H1 (cell line): ENCODE measurements around the gene HDAC9. TPM values are rescaled to one million over a fixed set of nuclear protein-coding genes. Genes with fewer than 3 reads are reported as not detected.

Source experiments
- CTCF ChIA-PET: fragments of 300-600 bp; sonication (Branson Sonifier 250); formaldehyde crosslinking; loops from one replicate; lab custom pipeline; 2021; ENCODE audit not compliant: partially characterized antibody; lab: Charles Lee
- POLR2A ChIA-PET: fragments of 300-600 bp; sonication (Branson Sonifier 250); formaldehyde crosslinking; loops from one replicate; lab custom pipeline; 2021; ENCODE audit warnings: inconsistent platforms; ENCODE audit not compliant: partially characterized antibody; lab: Charles Lee
- DNase-seq, 2 experiments: peaks; one replicate each; pipeline versions ENCODE4 v3.0.0 to v3.0.0-alpha.2; 2010 to 2022; ENCODE audit warnings: low spot score in 2 of 2, low read depth in 1 of 2, mixed read lengths in 1 of 2
- FAIRE-seq: peaks from 2 replicates; lab custom pipeline; 2011; peaks lifted over from hg19 to GRCh38; lab: Jason Lieb, UNC
- H2AFZ ChIP-seq: 2 replicates; pipeline ENCODE4 v1.8.1; 2012; ENCODE audit warnings: low read length, inconsistent platforms
- H2AK5ac ChIP-seq: 2 replicates; pipeline ENCODE4 v1.6.1; 2013; ENCODE audit warnings: low read depth, low read length
- H2BK120ac ChIP-seq: replicated peaks from 2 replicates; pipeline ENCODE3; 2013; ENCODE audit warnings: low read depth, low read length, inconsistent platforms
- H2BK12ac ChIP-seq: 2 replicates; pipeline ENCODE4 v1.6.1; 2013; ENCODE audit warnings: low read depth, low read length
- H2BK15ac ChIP-seq: 2 replicates; pipeline ENCODE4 v1.6.1; 2013; ENCODE audit warnings: low read length
- H2BK20ac ChIP-seq: 2 replicates; pipeline ENCODE4 v1.6.1; 2013; ENCODE audit warnings: low read length
- H2BK5ac ChIP-seq: 2 replicates; pipeline ENCODE4 v1.6.1; 2013; ENCODE audit warnings: low read depth, low read length
- H3K14ac ChIP-seq: 2 replicates; pipeline ENCODE4 v1.6.1; 2013; ENCODE audit warnings: inconsistent platforms; ENCODE audit not compliant: insufficient read length
- H3K18ac ChIP-seq: 2 replicates; pipeline ENCODE4 v1.6.1; 2013; ENCODE audit warnings: low read length; ENCODE audit errors: extremely low read depth
- H3K23ac ChIP-seq: 2 replicates; pipeline ENCODE4 v1.6.1; 2013; ENCODE audit warnings: inconsistent platforms; ENCODE audit not compliant: insufficient read length
- H3K23me2 ChIP-seq: 2 replicates; pipeline ENCODE4 v1.6.1; 2013; ENCODE audit warnings: low read depth, low read length
- H3K27ac ChIP-seq: 2 replicates; pipeline ENCODE4 v1.6.1; 2011; ENCODE audit warnings: low read depth, low read length, inconsistent platforms
- H3K27me3 ChIP-seq, 4 experiments: replicated peaks in 1 of 4; 1 replicate in 1 of 4; 2 replicates in 3 of 4; pipeline versions ENCODE4 v1.6.1 to v1.8.1; 2011 to 2013; ENCODE audit warnings: low read length in 3 of 4, mild to moderate bottlenecking in 3 of 4, inconsistent platforms in 2 of 4, mixed read lengths in 2 of 4, moderate library complexity in 1 of 4; ENCODE audit not compliant: control insufficient read depth in 3 of 4, insufficient read depth in 3 of 4; ENCODE audit errors: extremely low read depth in 1 of 4
- H3K36me3 ChIP-seq, 4 experiments: 2 replicates each; pipeline versions ENCODE4 v1.6.1 to v1.8.1; 2011 to 2013; ENCODE audit warnings: mild to moderate bottlenecking in 4 of 4, low read length in 3 of 4, moderate library complexity in 2 of 4, control low read depth in 1 of 4, inconsistent platforms in 1 of 4; ENCODE audit not compliant: insufficient read depth in 4 of 4, control insufficient read depth in 2 of 4
- H3K4ac ChIP-seq: replicated peaks from 2 replicates; pipeline ENCODE3; 2013; ENCODE audit warnings: low read length, low read depth, mixed read lengths, inconsistent platforms; ENCODE audit not compliant: insufficient read length
- H3K4me1 ChIP-seq, 4 experiments: replicated peaks in 1 of 4; 1 replicate in 1 of 4; 2 replicates in 3 of 4; pipeline versions ENCODE4 v1.6.1 to v1.8.1; 2011 to 2013; ENCODE audit warnings: low read length in 3 of 4, inconsistent platforms in 2 of 4, mixed read lengths in 1 of 4; ENCODE audit not compliant: insufficient read depth in 4 of 4, control insufficient read depth in 3 of 4
- H3K4me2 ChIP-seq, 2 experiments: 2 replicates each; pipeline versions ENCODE4 v1.6.1 to v1.8.1; 2011 to 2013; ENCODE audit warnings: low read depth in 2 of 2, low read length in 2 of 2, control low read depth in 1 of 2, inconsistent platforms in 1 of 2, mild to moderate bottlenecking in 1 of 2; ENCODE audit not compliant: insufficient read depth in 1 of 2
- H3K4me3 ChIP-seq, 4 experiments: fragments of 200-600, 300-600 bp in 1 of 4; sonication (generic), shearing (Covaris generic), sonication (Bioruptor Twin) in 1 of 4; 2 replicates each; pipeline versions ENCODE4 v1.5.1 to v1.8.1; 2011 to 2016; ENCODE audit warnings: low read length in 4 of 4, low read depth in 3 of 4, control low read depth in 2 of 4, inconsistent platforms in 2 of 4, mild to moderate bottlenecking in 2 of 4, mixed read lengths in 1 of 4, moderate library complexity in 1 of 4; ENCODE audit not compliant: insufficient read depth in 2 of 4; ENCODE audit errors: extremely low read depth in 1 of 4
- H3K56ac ChIP-seq: replicated peaks from 2 replicates; pipeline ENCODE3; 2013; ENCODE audit warnings: low read depth, mild to moderate bottlenecking, mixed read lengths, low read length, inconsistent platforms; ENCODE audit not compliant: insufficient read length
- H3K79me1 ChIP-seq: 2 replicates; pipeline ENCODE4 v1.6.1; 2013; ENCODE audit warnings: low read depth, low read length, control low read depth
- H3K79me2 ChIP-seq, 2 experiments: 2 replicates each; pipeline versions ENCODE4 v1.6.1 to v1.8.1; 2012 to 2013; ENCODE audit warnings: low read length in 2 of 2, mild to moderate bottlenecking in 2 of 2, inconsistent platforms in 1 of 2; ENCODE audit not compliant: insufficient read depth in 2 of 2, control insufficient read depth in 1 of 2
- H3K9ac ChIP-seq, 4 experiments: replicated peaks in 1 of 4; 1 replicate in 1 of 4; 2 replicates in 3 of 4; pipeline versions ENCODE4 v1.6.1 to v1.8.1; 2011 to 2013; ENCODE audit warnings: low read depth in 3 of 4, low read length in 3 of 4, control low read depth in 2 of 4, mild to moderate bottlenecking in 2 of 4, moderate library complexity in 2 of 4, inconsistent platforms in 1 of 4; ENCODE audit errors: extremely low read depth in 1 of 4
- H3K9me3 ChIP-seq, 2 experiments: 2 replicates each; pipeline versions ENCODE4 v1.6.1 to v1.8.1; 2012 to 2013; ENCODE audit warnings: mild to moderate bottlenecking in 2 of 2, moderate library complexity in 2 of 2, control low read depth in 1 of 2, inconsistent platforms in 1 of 2, low read depth in 1 of 2, low read length in 1 of 2, mixed read lengths in 1 of 2; ENCODE audit not compliant: insufficient read depth in 2 of 2
- H4K20me1 ChIP-seq, 2 experiments: replicated peaks in 1 of 2; 2 replicates each; pipeline versions ENCODE3 to v1.8.1; 2011 to 2013; ENCODE audit warnings: inconsistent platforms in 2 of 2, low read length in 2 of 2, mild to moderate bottlenecking in 1 of 2; ENCODE audit not compliant: insufficient read depth in 2 of 2, control insufficient read depth in 1 of 2
- H4K5ac ChIP-seq: 2 replicates; pipeline ENCODE4 v1.6.1; 2013; ENCODE audit warnings: low read length, low read depth, mixed read lengths, inconsistent platforms; ENCODE audit not compliant: insufficient read length
- H4K8ac ChIP-seq: 2 replicates; pipeline ENCODE4 v1.8.0; 2013; ENCODE audit warnings: mild to moderate bottlenecking, moderate library complexity, low read length, inconsistent platforms; ENCODE audit not compliant: insufficient read depth; ENCODE audit errors: extremely low read depth
- H4K91ac ChIP-seq: replicated peaks from 2 replicates; pipeline ENCODE3; 2013; ENCODE audit warnings: low read length, mixed read lengths, inconsistent platforms; ENCODE audit not compliant: insufficient read length
- ASH2L ChIP-seq: fragments of 200-600, 300-600 bp; sonication (generic); IDR thresholded peaks from one replicate; pipeline ENCODE4 v1.7.1; 2017; ENCODE audit warnings: low read length
- ATF2 ChIP-seq: IDR thresholded peaks from 2 replicates; pipeline ENCODE4 v1.6.1; 2012; ENCODE audit warnings: low read length, inconsistent platforms
- EGR1 ChIP-seq: IDR thresholded peaks from 2 replicates; pipeline ENCODE4 v1.6.1; 2011; ENCODE audit warnings: low read depth, low read length, borderline replicate concordance
- HDAC2 ChIP-seq, 2 experiments: fragments of 300-600 bp in 1 of 2; sonication (generic) in 1 of 2; IDR thresholded peaks; 2 replicates each; pipeline ENCODE4 v1.6.1; 2011 to 2012; ENCODE audit warnings: low read depth in 2 of 2, low read length in 2 of 2, mild to moderate bottlenecking in 2 of 2, moderate library complexity in 2 of 2, borderline replicate concordance in 1 of 2, inconsistent platforms in 1 of 2
- KDM1A ChIP-seq: fragments of 200-600, 300-600 bp; sonication (generic); IDR thresholded peaks from 2 replicates; pipeline ENCODE4 v1.7.1; 2016; ENCODE audit warnings: mild to moderate bottlenecking, low read length, borderline replicate concordance
- MAX ChIP-seq: IDR thresholded peaks from 2 replicates; pipeline ENCODE4 v1.6.1; 2012; ENCODE audit warnings: inconsistent platforms
- NRF1 ChIP-seq: IDR thresholded peaks from 2 replicates; pipeline ENCODE4 v1.6.1; 2011; ENCODE audit warnings: mild to moderate bottlenecking, low read depth, low read length, improper control_type of control experiment
- POLR2A ChIP-seq, 2 experiments: IDR thresholded peaks; 1 replicate in 1 of 2; 2 replicates in 1 of 2; pipeline ENCODE4 v1.6.1; 2011; ENCODE audit warnings: low read depth in 2 of 2, low read length in 2 of 2, mild to moderate bottlenecking in 2 of 2; ENCODE audit errors: control extremely low read depth in 1 of 2
- RBBP5 ChIP-seq: IDR thresholded peaks from 2 replicates; pipeline ENCODE4 v1.7.1; 2012; ENCODE audit warnings: low read depth, mild to moderate bottlenecking, inconsistent platforms, low read length, moderate library complexity, borderline replicate concordance
- RNF2 ChIP-seq: fragments of 200-900, 300-1000 bp; sonication (generic); IDR thresholded peaks from 2 replicates; pipeline ENCODE4 v1.7.1; 2016; ENCODE audit warnings: borderline replicate concordance, low read depth, mild to moderate bottlenecking, antibody characterized with exemption, low read length; ENCODE audit not compliant: poor library complexity, severe bottlenecking; ENCODE audit errors: missing control alignments
- SAP30 ChIP-seq: fragments of 300-600 bp; sonication (generic); IDR thresholded peaks from 2 replicates; pipeline ENCODE4 v1.7.1; 2012; ENCODE audit warnings: low read length, moderate library complexity, mild to moderate bottlenecking, inconsistent platforms; ENCODE audit not compliant: insufficient read depth, insufficient replicate concordance
- TCF12 ChIP-seq: IDR thresholded peaks from 2 replicates; pipeline ENCODE4 v1.6.1; 2011; ENCODE audit warnings: low read depth, mild to moderate bottlenecking, low read length
- WGBS, 2 experiments: shearing (Covaris generic) in 1 of 2; methylation state at CpG; one replicate each; pipeline versions ENCODE4 v1.1.6 to v1.1.7; 2013 to 2015; ENCODE audit warnings: low lambda C conversion rate in 2 of 2, mixed read lengths in 2 of 2, inconsistent platforms in 1 of 2, low coverage in 1 of 2, missing lambda C conversion rate in 1 of 2; ENCODE audit not compliant: insufficient replicate concordance in 2 of 2, insufficient coverage in 1 of 2, insufficient read length in 1 of 2; ENCODE audit errors: extremely low coverage in 1 of 2, missing lambda C conversion rate in 1 of 2; 5-methylcytosine and 5-hydroxymethylcytosine counted together
- polyA plus RNA-seq, 7 experiments: library from polyadenylated mRNA; depleted of rRNA in 3 of 7; stranded (reverse) in 5 of 7; unstranded in 2 of 7; fragments of >200 nt in 5 of 7; fragments of 200-250 nt in 2 of 7; gene quantifications; 1 replicate in 5 of 7; 2 replicates in 1 of 7; 4 replicates in 1 of 7; pipeline versions ENCODE4 v1.2.1 to v1.2.3, GENCODE V29; 2011 to 2013; ENCODE audit warnings: missing spikeins in 2 of 7, mixed read lengths in 2 of 7
- total RNA-seq: library from RNA; stranded (reverse); fragmentation: NEBNext Ultra II Directional; extraction: Animal tissue kit (Norgen Biotek cat#: 25700); gene quantifications from 2 replicates; pipeline ENCODE4 v1.2.1, GENCODE V29; 2021

HDAC9 gene
- total and polyA plus RNA-seq, 2 of the 8 experiments (the other 6 are each of a cell fraction or from before 2014, with no cell fraction given): 9.5 to 13.1 TPM

GRCh38 chr7:18473119-18473518 lies 22.4 kb upstream of the HDAC9 start:
- H3K14ac ChIP-seq: no peak overlapping the region
- no peak for FAIRE-seq
- no peak for TF ChIP-seq EGR1
- TF ChIP-seq MAX: no peak
- TF ChIP-seq RNF2: no peak
- no peak for TF ChIP-seq KDM1A
- no peak for TF ChIP-seq HDAC2 (IDR thresholded peaks at IDR 0.05; ENCODE audit: borderline replicate concordance in 1 of 2, low read depth in 2 of 2, low read length in 2 of 2)
- no peak for TF ChIP-seq RBBP5
- TF ChIP-seq POLR2A (IDR thresholded peaks at IDR 0.05; ENCODE audit: control extremely low read depth in 1 of 2, low read depth in 2 of 2, low read length in 2 of 2): no peak
- TF ChIP-seq SAP30: no peak
- no peak for TF ChIP-seq TCF12
- no peak for TF ChIP-seq NRF1
- no peak for TF ChIP-seq ASH2L
- no peak for TF ChIP-seq ATF2

More at GRCh38 chr7:18473119-18473518, 22.4 kb upstream of the HDAC9 start:
- Histone ChIP-seq H2BK12ac (no peak overlapping the region), H2AK5ac (no peak overlapping the region), H3K79me2 (no peaks in the 10 kb centered on the region), H2AFZ (no peak overlapping the region), H3K79me1 (no peaks in the 10 kb centered on the region), H3K4ac (no peak overlapping the region), H4K8ac (no peak overlapping the region), H3K4me2 (no peak overlapping the region), H3K36me3 (no peaks in the 10 kb centered on the region), H3K9me3 (no peaks in the 10 kb centered on the region), H3K56ac (no peak overlapping the region), H3K23ac (no peak overlapping the region), H3K4me3 (no peak overlapping the region), H2BK120ac (no peak overlapping the region), H3K9ac (no peak overlapping the region), H2BK15ac (no peak overlapping the region), H3K27ac (no peak overlapping the region), H2BK20ac (no peak overlapping the region), H4K20me1 (no peaks in the 10 kb centered on the region), H3K4me1 (no peaks in the 10 kb centered on the region), H3K18ac (no peak overlapping the region), H2BK5ac (no peak overlapping the region), H4K5ac (no peak overlapping the region), H4K91ac (no peak overlapping the region), H3K27me3 (no peaks in the 10 kb centered on the region), H3K23me2 (no peaks in the 10 kb centered on the region)
- ChIA-PET CTCF (interaction anchor here (0.7 to 1.8 kb wide), 4 partner anchors 40 to 120 kb away, joined by 3 to 10 read pairs (median 4); no protein-coding TSS in a partner anchor), POLR2A (no interaction called here)
- DNase-seq: no peak
- WGBS, 2 experiments: 100% methylated on average over 2 of the region's 2 CpGs; no CpG with 5 or more reads in 1 of the 2 experiments
